Fibroblast of the aortic adventitia (primary cell): ENCODE data around the gene SLC37A3. TPM values are rescaled to one million over a fixed set of nuclear protein-coding genes. Genes with fewer than 3 reads are reported as not detected.

Experiments used
- DNase-seq: peaks from one replicate; pipeline ENCODE4 v3.0.0-alpha.2; 2010; ENCODE audit warnings: low read depth
- H3K4me3 ChIP-seq: 2 replicates; pipeline ENCODE4 v1.5.1; 2011; ENCODE audit warnings: low read depth, mild to moderate bottlenecking, control low read depth, low read length, moderate library complexity
- CTCF ChIP-seq: IDR thresholded peaks from 2 replicates; pipeline ENCODE4 v1.5.1; 2011; ENCODE audit warnings: mild to moderate bottlenecking, low read length, control low read depth, inconsistent platforms; ENCODE audit not compliant: insufficient read depth
- total RNA-seq: library from RNA; depleted of rRNA; stranded (reverse); fragments of >200 nt; gene quantifications from 2 replicates; pipeline ENCODE4 v1.2.3, GENCODE V29; 2012; ENCODE audit warnings: low replicate concordance

The SLC37A3 gene
- total RNA-seq, 1 donor, result 62.3 TPM

- TF ChIP-seq CTCF, result no peak
- DNase-seq, result no peak
- no peak overlapping the region for H3K4me3 ChIP-seq
Observed at GRCh38 chr7:140308060-140308459, 90.3 kb downstream of the SLC37A3 start.

- no peak for TF ChIP-seq CTCF
- no peak overlapping the region for H3K4me3 ChIP-seq
- DNase-seq, result peak; percentile 51
Observed at GRCh38 chr7:140304191-140304799, 94.0 kb downstream of the SLC37A3 start.

- no peak for TF ChIP-seq CTCF
- DNase-seq, result no peak
- H3K4me3 ChIP-seq, result no peak overlapping the region
Observed at GRCh38 chr7:140300243-140301136, 97.8 kb downstream of the SLC37A3 start.

- no peak overlapping the region for H3K4me3 ChIP-seq
- no peak for DNase-seq
- TF ChIP-seq CTCF, result no peak
Observed at GRCh38 chr7:140298213-140298612, 100.1 kb downstream of the SLC37A3 start.

- no peak overlapping the region for H3K4me3 ChIP-seq
- TF ChIP-seq CTCF, result no peak
- no peak for DNase-seq
Observed at GRCh38 chr7:140297192-140297591, 101.1 kb downstream of the SLC37A3 start.

- DNase-seq, result no peak
- no peak overlapping the region for H3K4me3 ChIP-seq
- no peak for TF ChIP-seq CTCF
Observed at GRCh38 chr7:140295224-140295738, 103.0 kb downstream of the SLC37A3 start.
